ENCODE results near the gene CASR. TPM values are rescaled to one million over a fixed set of nuclear protein-coding genes. Genes with fewer than 3 reads are reported as not detected.
A peak's percentile ranks its signal among the peaks of the same experiment; 100 is the strongest.
"Not testable (repeated sequence)": the region's sequence is repeated elsewhere in the genome, so short reads cannot be mapped to it uniquely, and the experiment has no call there.

The CASR gene
- total RNA-seq, 4 donors from 2014 or later, result 0.19 TPM; not detected in 3

DNA sequence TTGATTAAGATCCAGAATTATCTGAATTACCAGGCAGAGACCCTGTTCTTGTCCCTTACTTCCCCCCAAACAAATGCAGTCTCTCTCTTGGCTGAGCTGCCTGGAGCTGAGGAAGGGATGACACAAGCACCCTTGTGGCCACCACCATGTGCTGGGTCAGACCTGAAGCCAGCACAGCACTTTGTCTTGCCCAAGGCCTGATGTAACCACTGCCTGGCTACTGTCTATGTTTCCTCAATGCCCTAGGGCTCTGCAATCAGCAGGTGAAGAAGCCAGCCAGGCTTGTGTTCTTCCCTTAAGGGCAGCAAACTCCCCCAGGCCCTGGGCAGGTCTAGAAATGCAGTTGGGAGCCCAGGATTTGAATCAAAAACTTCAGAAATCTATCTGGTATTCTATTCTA lies 15.8 kb upstream of the CASR start:
- DNase-seq, result no peak
- no peak overlapping the region for H3K4me3 ChIP-seq
- no peaks in the 10 kb centered on the region for H3K36me3 ChIP-seq
- H3K4me1 ChIP-seq, result no peaks in the 10 kb centered on the region
- no peak overlapping the region for H3K27ac ChIP-seq
- no peaks in the 10 kb centered on the region for H3K27me3 ChIP-seq
- H3K9me3 ChIP-seq, result no peaks in the 10 kb centered on the region
- intact Hi-C loops (cut with DNase I), result no loop called here
- TF ChIP-seq, protein P1, sequence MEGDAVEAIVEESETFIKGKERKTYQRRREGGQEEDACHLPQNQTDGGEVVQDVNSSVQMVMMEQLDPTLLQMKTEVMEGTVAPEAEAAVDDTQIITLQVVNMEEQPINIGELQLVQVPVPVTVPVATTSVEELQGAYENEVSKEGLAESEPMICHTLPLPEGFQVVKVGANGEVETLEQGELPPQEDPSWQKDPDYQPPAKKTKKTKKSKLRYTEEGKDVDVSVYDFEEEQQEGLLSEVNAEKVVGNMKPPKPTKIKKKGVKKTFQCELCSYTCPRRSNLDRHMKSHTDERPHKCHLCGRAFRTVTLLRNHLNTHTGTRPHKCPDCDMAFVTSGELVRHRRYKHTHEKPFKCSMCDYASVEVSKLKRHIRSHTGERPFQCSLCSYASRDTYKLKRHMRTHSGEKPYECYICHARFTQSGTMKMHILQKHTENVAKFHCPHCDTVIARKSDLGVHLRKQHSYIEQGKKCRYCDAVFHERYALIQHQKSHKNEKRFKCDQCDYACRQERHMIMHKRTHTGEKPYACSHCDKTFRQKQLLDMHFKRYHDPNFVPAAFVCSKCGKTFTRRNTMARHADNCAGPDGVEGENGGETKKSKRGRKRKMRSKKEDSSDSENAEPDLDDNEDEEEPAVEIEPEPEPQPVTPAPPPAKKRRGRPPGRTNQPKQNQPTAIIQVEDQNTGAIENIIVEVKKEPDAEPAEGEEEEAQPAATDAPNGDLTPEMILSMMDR (IDR thresholded peaks at IDR 0.05), result no peak
- TF ChIP-seq POLR2A (IDR thresholded peaks at IDR 0.05), result no peak

DNA sequence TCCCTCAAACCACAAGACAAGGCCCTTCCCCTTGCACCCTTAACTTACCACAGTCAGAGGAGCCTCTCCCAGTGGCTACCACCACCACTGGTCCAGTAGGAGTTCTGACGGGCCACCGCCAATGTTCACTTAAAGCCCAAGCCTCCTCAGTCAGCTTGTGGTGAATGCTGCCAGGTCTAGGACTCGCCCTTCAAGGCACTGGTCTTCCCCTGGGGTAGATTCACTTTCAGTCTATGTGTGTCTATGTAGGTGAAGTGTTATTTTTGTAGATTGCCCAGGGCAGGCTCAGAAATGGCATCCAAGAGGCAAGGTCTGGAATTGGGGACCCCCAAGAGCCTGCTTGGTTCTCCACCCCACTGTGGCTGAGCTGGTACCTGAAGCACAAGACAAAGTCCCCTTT lies 15.4 kb upstream of the CASR start:
- Histone ChIP-seq H3K9me3 (no peaks in the 10 kb centered on the region), H3K27me3 (no peaks in the 10 kb centered on the region), H3K4me1 (no peaks in the 10 kb centered on the region), H3K4me3 (no peak overlapping the region), H3K36me3 (no peaks in the 10 kb centered on the region), H3K27ac (no peak overlapping the region)
- intact Hi-C loops (cut with DNase I), result no loop called here
- TF ChIP-seq, protein P1 (IDR thresholded peaks at IDR 0.05), result no peak
- TF ChIP-seq POLR2A (IDR thresholded peaks at IDR 0.05), result no peak
- no peak for DNase-seq
- 63 to 87% methylated on average over 3 of the region's 3 CpGs for WGBS, 2 donors

DNA sequence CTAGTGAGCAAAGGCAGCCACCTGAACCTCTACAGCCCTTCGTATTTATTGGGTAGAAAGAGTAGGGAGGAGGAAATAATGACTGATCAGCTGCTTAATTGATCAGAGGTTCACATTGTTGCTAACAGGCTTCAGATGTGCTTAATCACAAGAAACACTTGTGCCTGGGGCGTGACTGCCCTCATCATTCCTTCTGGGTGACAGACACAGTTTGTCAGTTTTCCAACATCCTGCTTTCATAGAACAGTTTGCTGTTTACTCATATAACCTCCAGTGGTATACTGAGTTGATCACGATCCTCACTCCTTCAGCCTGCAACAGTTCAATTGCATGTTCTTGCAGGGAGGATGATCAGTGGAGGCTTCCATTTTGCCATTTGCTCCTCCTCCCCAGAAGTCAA lies 13.6 kb upstream of the CASR start:
- Histone ChIP-seq H3K4me3 (no peak overlapping the region), H3K27ac (no peak overlapping the region), H3K27me3 (no peaks in the 10 kb centered on the region), H3K36me3 (no peaks in the 10 kb centered on the region), H3K4me1 (no peaks in the 10 kb centered on the region), H3K9me3 (no peaks in the 10 kb centered on the region)
- no peak for TF ChIP-seq POLR2A (IDR thresholded peaks at IDR 0.05)
- TF ChIP-seq, protein P1 (IDR thresholded peaks at IDR 0.05), result no peak
- 47 to 73% methylated on average over 3 of the region's 3 CpGs for WGBS, 2 donors
- no peak for DNase-seq
- intact Hi-C loops (cut with DNase I), result no loop called here

DNA sequence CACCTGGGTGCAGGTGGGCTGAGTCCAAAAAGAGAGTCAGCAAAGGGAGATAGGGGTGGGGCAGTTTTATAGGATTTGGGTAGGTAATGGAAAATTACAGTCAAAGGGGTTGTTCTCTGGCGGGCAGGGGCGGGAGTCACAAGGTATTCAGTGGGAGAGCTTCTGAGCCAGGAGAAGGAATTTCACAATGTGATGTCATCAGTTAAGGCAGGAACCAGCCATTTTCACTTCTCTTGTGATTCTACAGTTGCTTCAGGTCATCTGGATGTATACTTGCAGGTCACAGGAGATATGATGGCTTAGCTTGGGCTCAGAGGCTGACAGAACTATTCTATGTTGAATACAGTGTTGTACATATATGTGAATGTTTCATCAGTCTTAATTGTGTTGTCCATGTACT lies 12.1 kb upstream of the CASR start:
- H3K4me3 ChIP-seq; H3K27me3 ChIP-seq; H3K9me3 ChIP-seq; DNase-seq; H3K4me1 ChIP-seq; intact Hi-C loops (cut with DNase I); H3K36me3 ChIP-seq; H3K27ac ChIP-seq: not testable (repeated sequence)
- WGBS, 2 donors, result 46 to 90% methylated on average over 2 of the region's 2 CpGs

DNA sequence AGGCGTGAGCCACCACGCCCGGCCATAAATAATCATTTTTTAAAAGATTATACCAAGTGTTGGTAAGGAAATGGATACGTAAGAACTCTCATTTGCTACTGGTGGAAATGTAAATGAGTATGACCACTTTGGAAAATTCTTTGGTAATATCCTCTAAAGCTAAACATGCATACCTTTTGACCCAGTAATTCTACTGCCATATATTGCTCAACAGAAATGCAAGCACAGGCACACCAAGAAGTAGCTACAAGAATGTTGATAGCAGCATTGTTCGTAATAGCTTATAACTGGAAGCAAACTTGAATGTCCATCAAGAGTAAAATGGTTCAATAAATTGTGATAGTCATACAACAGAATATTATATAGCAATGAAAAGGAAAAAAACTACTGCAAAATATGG lies 4.8 kb upstream of the CASR start:
- no peaks in the 10 kb centered on the region for H3K9me3 ChIP-seq
- peaks cover 0 to 33% (median 0%) of the 10 kb centered on the region in 4 donors for H3K27me3 ChIP-seq
- 82 to 91% methylated on average over 5 of the region's 5 CpGs for WGBS, 2 donors
- no peak for DNase-seq
- H3K4me3 ChIP-seq, result no peak overlapping the region
- TF ChIP-seq, protein P1 (IDR thresholded peaks at IDR 0.05), result no peak
- no peak for TF ChIP-seq POLR2A (IDR thresholded peaks at IDR 0.05)
- H3K4me1 ChIP-seq, result peaks cover 0 to 4% (median 3%) of the 10 kb centered on the region in 3 donors
- intact Hi-C loops (cut with DNase I), result no loop called here
- no peaks in the 10 kb centered on the region for H3K36me3 ChIP-seq
- H3K27ac ChIP-seq, result no peak overlapping the region

DNA sequence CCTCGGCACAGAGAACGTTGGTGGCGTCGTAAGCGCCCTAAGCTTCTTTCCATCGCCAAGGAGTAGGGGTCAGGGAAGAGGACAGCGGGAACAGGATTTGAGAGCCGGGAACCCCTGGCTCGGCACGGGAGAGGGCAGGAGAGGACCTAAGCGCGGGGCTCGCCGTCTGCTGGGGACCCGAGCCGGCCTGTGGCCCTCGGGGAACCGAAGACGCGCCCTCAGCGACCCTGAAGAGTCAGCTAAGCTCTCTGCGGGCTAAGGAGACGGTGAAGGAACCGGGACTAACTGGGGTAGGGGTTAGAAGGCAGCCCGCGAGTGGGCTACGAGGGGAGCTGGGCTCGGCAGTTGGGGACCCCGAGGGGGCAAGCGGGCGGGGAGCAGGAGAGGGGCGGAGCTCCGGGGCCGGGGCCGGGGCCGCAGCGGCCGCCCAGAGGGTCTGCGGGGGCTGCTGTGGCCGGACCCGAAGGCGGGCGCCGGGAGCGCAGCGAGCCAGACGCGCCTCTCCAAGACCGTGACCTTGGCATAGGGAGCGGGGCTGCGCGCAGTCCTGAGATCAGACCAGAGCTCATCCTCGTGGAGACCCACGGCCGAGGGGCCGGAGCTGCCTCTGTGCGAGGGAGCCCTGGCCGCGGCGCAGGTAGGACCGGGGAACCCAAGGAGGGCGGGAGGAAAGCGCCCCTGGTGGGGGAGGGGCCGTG lies 574 bp downstream of the CASR start:
- WGBS, 2 donors, result 1 to 6% methylated on average over 26 of the region's 64 CpGs
- H3K36me3 ChIP-seq, result no peaks in the 10 kb centered on the region
- no peak for DNase-seq

More for the DNA sequence above, 574 bp downstream of the CASR start:
- intact Hi-C loops (cut with DNase I), result no loop called here
- Histone ChIP-seq H3K4me3 (peak overlapping the region; percentile 18 to 55 (median 32)), H3K27ac (no peak overlapping the region), H3K4me1 (peaks cover 0 to 13% (median 7%) of the 10 kb centered on the region in 3 donors), H3K9me3 (no peaks in the 10 kb centered on the region), H3K27me3 (peaks cover 0 to 59% (median 2%) of the 10 kb centered on the region in 4 donors)
- TF ChIP-seq, protein P1 (IDR thresholded peaks at IDR 0.05), result no peak
- TF ChIP-seq POLR2A (IDR thresholded peaks at IDR 0.05), result no peak

All from esophagus squamous epithelium (tissue), 5 donors.